BJ (cell line): Measurements from ENCODE around the gene PPP1R1C. TPM values are rescaled to one million over a fixed set of nuclear protein-coding genes. Genes with fewer than 3 reads are reported as not detected.
A peak's percentile ranks its signal among the peaks of the same experiment; 100 is the strongest.

Source experiments
- CTCF ChIA-PET: fragments of 350-600 bp; formaldehyde crosslinking; extraction: SDS; loops from one replicate; lab custom pipeline; 2021; ENCODE audit warnings: antibody characterized with exemption, inconsistent platforms; lab: Yijun Ruan, JAX
- POLR2A ChIA-PET: fragments of 300-600 bp; sonication (Branson Sonifier 250); formaldehyde crosslinking; extraction: SDS; loops from one replicate; lab custom pipeline; 2021; ENCODE audit warnings: antibody characterized with exemption; lab: Charles Lee
- DNase-seq: peaks from one replicate; pipeline ENCODE4 v3.0.0-alpha.2; 2011; ENCODE audit warnings: low read depth
- H3K27me3 ChIP-seq: 2 replicates; pipeline ENCODE4 v1.6.0; 2011; ENCODE audit warnings: low read length; ENCODE audit not compliant: control insufficient read depth, insufficient read depth
- H3K36me3 ChIP-seq: 2 replicates; pipeline ENCODE4 v1.5.1; 2011; ENCODE audit warnings: low read length; ENCODE audit not compliant: control insufficient read depth, insufficient read depth
- H3K4me3 ChIP-seq: 2 replicates; pipeline ENCODE4 v1.5.1; 2011; ENCODE audit warnings: low read depth, mild to moderate bottlenecking, control low read depth, low read length
- polyA plus RNA-seq: library from polyadenylated mRNA; depleted of rRNA; stranded (reverse); fragments of >200 nt; gene quantifications from 2 replicates; pipeline ENCODE4 v1.2.3, GENCODE V29; 2011
- TF ChIP-seq, protein P1 (sequence below): IDR thresholded peaks from 2 replicates; pipeline ENCODE4 v1.5.1; 2011; ENCODE audit warnings: low read depth, mild to moderate bottlenecking, control low read depth, inconsistent platforms, low read length, moderate library complexity; ENCODE audit not compliant: insufficient read depth

The PPP1R1C gene
- polyA plus RNA-seq, 1 experiment = 0.21 TPM

DNA sequence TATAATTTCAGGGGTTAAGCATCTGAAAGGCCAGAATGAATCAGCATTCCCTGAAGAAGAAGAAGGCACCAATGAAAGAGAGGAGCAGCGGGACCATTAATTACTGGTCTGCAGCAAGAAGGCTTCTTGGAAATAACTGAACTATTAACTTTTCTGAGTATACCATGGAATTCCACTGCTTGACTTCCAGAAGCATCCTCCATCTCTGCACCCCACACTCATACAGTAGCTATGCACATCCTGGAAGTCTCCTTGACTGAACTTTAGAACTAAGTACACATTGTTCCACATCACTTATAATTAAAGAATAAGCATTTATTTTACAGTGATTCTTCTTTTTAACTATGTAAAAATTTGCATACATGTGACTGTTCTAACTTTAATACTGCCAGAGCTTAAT is 131.5 kb downstream of the PPP1R1C start:
- Histone ChIP-seq H3K36me3 (no peaks in the 10 kb centered on the region), H3K4me3 (no peak overlapping the region), H3K27me3 (0 out of 2 replicates have a peak, but pooled peaks cover 1% of the 10 kb centered on the region)
- no peak for DNase-seq
- TF ChIP-seq, protein P1, sequence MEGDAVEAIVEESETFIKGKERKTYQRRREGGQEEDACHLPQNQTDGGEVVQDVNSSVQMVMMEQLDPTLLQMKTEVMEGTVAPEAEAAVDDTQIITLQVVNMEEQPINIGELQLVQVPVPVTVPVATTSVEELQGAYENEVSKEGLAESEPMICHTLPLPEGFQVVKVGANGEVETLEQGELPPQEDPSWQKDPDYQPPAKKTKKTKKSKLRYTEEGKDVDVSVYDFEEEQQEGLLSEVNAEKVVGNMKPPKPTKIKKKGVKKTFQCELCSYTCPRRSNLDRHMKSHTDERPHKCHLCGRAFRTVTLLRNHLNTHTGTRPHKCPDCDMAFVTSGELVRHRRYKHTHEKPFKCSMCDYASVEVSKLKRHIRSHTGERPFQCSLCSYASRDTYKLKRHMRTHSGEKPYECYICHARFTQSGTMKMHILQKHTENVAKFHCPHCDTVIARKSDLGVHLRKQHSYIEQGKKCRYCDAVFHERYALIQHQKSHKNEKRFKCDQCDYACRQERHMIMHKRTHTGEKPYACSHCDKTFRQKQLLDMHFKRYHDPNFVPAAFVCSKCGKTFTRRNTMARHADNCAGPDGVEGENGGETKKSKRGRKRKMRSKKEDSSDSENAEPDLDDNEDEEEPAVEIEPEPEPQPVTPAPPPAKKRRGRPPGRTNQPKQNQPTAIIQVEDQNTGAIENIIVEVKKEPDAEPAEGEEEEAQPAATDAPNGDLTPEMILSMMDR = no peak
- ChIA-PET POLR2A (no interaction called here), CTCF (no interaction called here)

DNA sequence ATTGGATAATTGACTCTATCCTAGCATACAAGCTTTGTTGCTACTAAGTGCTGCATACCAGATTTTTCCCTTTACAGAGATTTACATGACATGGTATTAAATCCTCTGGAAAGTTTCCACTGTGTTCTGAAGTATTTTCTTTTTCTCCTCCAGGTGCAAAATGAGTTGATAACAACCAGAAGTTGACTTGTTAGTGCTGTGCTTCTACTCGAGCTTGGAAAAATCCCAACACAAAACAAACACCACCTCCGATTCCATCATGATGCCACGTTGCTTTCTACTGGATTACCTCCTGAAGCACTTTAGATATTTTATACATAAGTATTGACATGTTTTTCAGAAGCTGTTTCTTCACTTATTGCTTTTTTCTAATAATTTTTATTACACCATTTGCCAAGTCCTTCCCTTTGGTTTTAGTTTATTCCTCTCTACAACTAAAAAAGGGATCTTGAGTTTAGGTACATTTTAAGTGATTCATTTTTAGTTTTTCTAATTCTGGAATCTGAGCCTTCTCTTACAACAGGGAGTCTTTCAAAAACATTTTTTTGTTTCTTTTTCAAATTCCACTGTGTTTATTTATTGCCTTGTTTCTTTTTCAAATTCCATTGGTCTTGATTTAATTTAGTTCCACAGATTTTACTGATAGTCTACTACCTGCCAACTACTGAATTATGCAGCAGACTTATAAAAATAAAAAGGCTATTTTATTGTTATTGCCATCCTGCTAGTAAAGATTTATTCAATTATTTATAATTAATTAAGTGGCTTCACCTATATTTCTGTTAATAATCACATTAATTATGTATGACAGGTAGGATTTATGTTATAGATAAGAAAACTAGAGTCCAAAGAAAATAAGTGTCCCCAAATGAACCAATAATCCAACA is 143.4 kb downstream of the PPP1R1C start:
- H3K27me3 ChIP-seq = no peaks in the 10 kb centered on the region
- POLR2A ChIA-PET = no interaction called here
- H3K4me3 ChIP-seq = no peak overlapping the region
- CTCF ChIA-PET = no interaction called here
- DNase-seq = no peak
- H3K36me3 ChIP-seq = no peaks in the 10 kb centered on the region
- TF ChIP-seq, protein P1 = no peak

DNA sequence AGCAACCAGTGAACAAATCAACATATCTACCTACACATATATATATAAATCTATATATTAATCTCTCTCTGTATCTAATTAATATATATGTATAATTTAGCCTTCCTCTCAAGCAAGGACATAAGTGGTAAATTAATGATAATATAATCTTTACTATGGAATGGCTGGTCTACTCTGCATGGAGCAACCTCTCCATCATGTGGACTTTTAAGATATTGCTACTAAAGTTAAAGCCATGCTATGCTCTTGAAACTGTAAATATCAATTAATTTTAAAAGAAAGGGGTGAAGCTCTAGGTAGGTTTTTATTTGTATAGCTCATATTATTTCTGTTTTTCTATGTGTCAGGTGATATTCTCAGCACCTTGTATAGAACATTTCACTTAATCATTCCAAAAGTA is 147.0 kb downstream of the PPP1R1C start:
- Histone ChIP-seq H3K36me3 (no peaks in the 10 kb centered on the region), H3K27me3 (no peaks in the 10 kb centered on the region), H3K4me3 (no peak overlapping the region)
- no peak for DNase-seq
- TF ChIP-seq, protein P1 = peak; percentile 36
- ChIA-PET POLR2A (no interaction called here), CTCF (interaction anchor here (0.7 to 2.3 kb wide), 5 partner anchors 13 to 456 kb away, joined by 3 to 5 read pairs (median 3); no protein-coding TSS in a partner anchor)

DNA sequence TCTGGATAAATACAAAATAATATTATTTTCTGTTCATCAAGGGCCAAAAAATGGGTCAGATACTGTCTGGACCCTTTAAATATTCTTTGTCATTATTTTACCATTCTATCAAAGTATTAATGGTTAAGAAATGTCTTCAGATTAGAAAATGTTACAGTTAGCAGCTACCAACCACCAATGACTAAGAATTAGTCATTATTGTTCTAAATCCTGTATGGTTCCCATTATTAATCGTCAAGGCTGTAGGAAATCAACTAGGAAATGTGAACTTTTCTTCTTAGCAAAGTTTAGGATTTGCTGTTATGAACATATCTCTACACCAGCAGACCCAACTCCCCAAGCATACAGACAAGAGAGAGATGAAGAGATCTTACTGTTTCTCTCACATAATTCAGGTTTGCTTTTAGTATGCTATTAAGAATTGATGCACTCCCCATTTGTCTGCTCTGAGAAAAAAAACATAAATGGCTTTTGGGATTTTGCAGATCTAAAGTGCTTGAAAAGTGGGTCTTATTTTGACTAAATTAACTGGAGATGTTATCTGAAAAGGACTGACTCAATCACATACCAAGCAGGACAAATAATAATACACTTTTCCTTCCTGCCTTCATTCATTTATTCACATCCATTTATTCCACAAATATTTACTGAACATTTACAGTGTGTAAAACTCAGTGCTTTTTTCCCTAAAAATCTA is 147.7 kb downstream of the PPP1R1C start:
- POLR2A ChIA-PET = no interaction called here
- Histone ChIP-seq H3K4me3 (no peak overlapping the region), H3K36me3 (no peaks in the 10 kb centered on the region), H3K27me3 (no peaks in the 10 kb centered on the region)
- no peak for DNase-seq
- CTCF ChIA-PET = interaction anchor here (0.6 to 2.3 kb wide), 5 partner anchors 12 to 455 kb away, joined by 3 to 5 read pairs (median 3); no protein-coding TSS in a partner anchor
- TF ChIP-seq, protein P1 = no peak

DNA sequence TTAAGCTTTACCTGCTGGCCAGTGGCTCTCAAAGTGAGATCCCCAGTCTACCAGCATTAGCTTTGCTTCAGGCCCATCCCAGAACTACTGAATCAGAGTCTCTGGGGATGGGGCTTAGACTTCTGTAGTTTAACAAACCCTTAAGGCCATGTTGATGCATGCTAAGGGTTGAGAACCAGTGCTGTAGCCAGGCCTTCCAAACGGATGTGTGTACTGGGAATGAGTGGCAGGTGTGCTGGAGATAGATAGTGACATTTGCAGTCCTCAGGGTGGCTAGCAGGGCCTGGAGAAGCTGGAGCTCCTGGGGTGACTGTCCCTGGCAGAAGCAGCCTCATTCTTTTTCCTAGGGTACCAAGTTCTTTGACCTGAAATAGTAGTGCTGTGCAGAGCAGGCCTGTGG is 148.5 kb downstream of the PPP1R1C start:
- CTCF ChIA-PET = interaction anchor here (0.6 to 1.5 kb wide), 3 partner anchors 10 to 516 kb away, joined by 3 to 4 read pairs (median 3); no protein-coding TSS in a partner anchor

More for the DNA sequence above, 148.5 kb downstream of the PPP1R1C start:
- H3K36me3 ChIP-seq = no peaks in the 10 kb centered on the region
- no peak for DNase-seq
- no peaks in the 10 kb centered on the region for H3K27me3 ChIP-seq
- POLR2A ChIA-PET = no interaction called here
- H3K4me3 ChIP-seq = no peak overlapping the region
- TF ChIP-seq, protein P1 = no peak
